ENCODE data around the gene CCDC73.

DNA sequence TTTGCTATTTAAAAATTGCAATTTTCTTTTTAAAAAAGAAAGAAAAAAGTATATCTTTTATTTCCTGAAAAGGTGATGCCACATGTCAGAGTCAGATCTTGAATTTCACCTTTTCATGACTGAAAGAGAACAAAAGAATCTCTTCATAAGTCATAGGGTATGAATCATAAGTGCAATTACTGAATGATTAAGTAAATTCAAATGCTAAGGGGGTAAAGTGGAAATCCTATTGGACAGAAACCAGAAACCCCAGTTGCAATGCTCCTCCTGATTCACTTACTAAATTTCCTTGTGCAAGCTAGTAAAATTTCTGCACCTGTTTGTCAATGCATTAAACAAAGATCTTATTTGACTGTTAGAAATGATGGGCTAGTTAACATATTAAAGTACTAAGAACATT lies 27.1 kb upstream of the CCDC73 start:
- TF ChIP-seq POLR2A (IDR thresholded peaks at IDR 0.05; ENCODE audit: low read depth, low read length) (no peak), POLR2AphosphoS5 (IDR thresholded peaks at IDR 0.05; ENCODE audit: low read depth, low read length) (no peak), TAF1 (IDR thresholded peaks at IDR 0.05; ENCODE audit: borderline replicate concordance, low read depth, low read length) (no peak)
